ENCODE results near the gene SNX1. TPM values are rescaled to one million over a fixed set of nuclear protein-coding genes. Genes with fewer than 3 reads are reported as not detected.

The SNX1 gene
- total RNA-seq, 1 donor from 2014 or later = 162 TPM

GRCh38 chr15:64146041-64146440, 50.3 kb downstream of the SNX1 start:
- DNase-seq (ENCODE audit: low spot score) = no peak

GRCh38 chr15:64146520-64146884, 50.7 kb downstream of the SNX1 start:
- no peak for DNase-seq (ENCODE audit: low spot score)

GRCh38 chr15:64146885-64147681, 51.3 kb downstream of the SNX1 start:
- DNase-seq (ENCODE audit: low spot score) = no peak

GRCh38 chr15:64148168-64148567, 52.4 kb downstream of the SNX1 start:
- no peak for DNase-seq (ENCODE audit: low spot score)

- DNase-seq (ENCODE audit: low spot score) = no peak
Measured at GRCh38 chr15:64148581-64148980, 52.8 kb downstream of the SNX1 start.

GRCh38 chr15:64149424-64149823, 53.6 kb downstream of the SNX1 start:
- DNase-seq (ENCODE audit: low spot score) = no peak

- no peak for DNase-seq (ENCODE audit: low spot score)
Measured at GRCh38 chr15:64149893-64150578, 54.3 kb downstream of the SNX1 start.

- no peak for DNase-seq (ENCODE audit: low spot score)
Measured at GRCh38 chr15:64151727-64152506, 56.1 kb downstream of the SNX1 start, which contains the start of gene SNX22. Gene SNX22, plus strand, starts transcription at chr15:64151731. Its CDS starts 45 bp downstream, at chr15:64151776.

- DNase-seq (ENCODE audit: low spot score) = no peak
Measured at GRCh38 chr15:64152507-64153387, 57.0 kb downstream of the SNX1 start.

GRCh38 chr15:64153480-64154367, 57.9 kb downstream of the SNX1 start:
- DNase-seq (ENCODE audit: low spot score) = peak; percentile 92

GRCh38 chr15:64155802-64156651, 60.2 kb downstream of the SNX1 start:
- no peak for DNase-seq (ENCODE audit: low spot score)

GRCh38 chr15:64156652-64157331, 61.0 kb downstream of the SNX1 start:
- DNase-seq (ENCODE audit: low spot score) = no peak

GRCh38 chr15:64157599-64158125, 61.9 kb downstream of the SNX1 start:
- no peak for DNase-seq (ENCODE audit: low spot score)

GRCh38 chr15:64158363-64159134, 62.8 kb downstream of the SNX1 start:
- DNase-seq (ENCODE audit: low spot score) = no peak

- no peak for DNase-seq (ENCODE audit: low spot score)
Measured at GRCh38 chr15:64161688-64162477, 66.1 kb downstream of the SNX1 start.

- no peak for DNase-seq (ENCODE audit: low spot score)
Measured at GRCh38 chr15:64162478-64162868, 66.7 kb downstream of the SNX1 start.
